K562 (cell line): ENCODE measurements around the gene MYO5C. TPM values are rescaled to one million over a fixed set of nuclear protein-coding genes. Genes with fewer than 3 reads are reported as not detected.

Experiments used
- ATAC-seq: fragments of 200-7000 bp; cut with Tn5 transposase; 3 replicates; pipeline ENCODE4 v1.9.1; 2020; ENCODE audit warnings: moderate library complexity
- BruUV-seq: library from RNA; stranded (reverse); fragments of 400-500 nt; replicated peaks from 2 replicates; lab custom pipeline; 2021; lab: Mats Ljungman, UMichigan
- CTCF ChIA-PET: fragments of 300-600 bp; formaldehyde crosslinking; extraction: SDS; loops from one replicate; lab custom pipeline; 2021; ENCODE audit warnings: low intra/inter-chr PET ratio; lab: Yijun Ruan, JAX
- POLR2A ChIA-PET: fragments of 300-600, 350-650 bp; sonication (Branson Sonifier 250); formaldehyde crosslinking; extraction: SDS; loops from one replicate; lab custom pipeline; 2021; ENCODE audit warnings: antibody characterized with exemption, inconsistent platforms; lab: Yijun Ruan, JAX
- DNase-seq, 4 experiments: peaks; one replicate each; pipeline versions ENCODE4 v3.0.0 to v3.0.0-alpha.2; 2011 to 2018; ENCODE audit warnings: low spot score in 3 of 4, mixed read lengths in 3 of 4; ENCODE audit errors: extremely low read depth in 1 of 4
- FAIRE-seq: peaks from 2 replicates; lab custom pipeline; 2011; peaks lifted over from hg19 to GRCh38; lab: Jason Lieb, UNC
- H2AFZ ChIP-seq: 2 replicates; pipeline ENCODE4 v1.6.0; 2011; ENCODE audit warnings: low read depth, low read length, control low read depth, inconsistent platforms
- H3K27ac ChIP-seq: fragments of 200-600 bp; 3 replicates; pipeline ENCODE4 v1.8.0; 2011; ENCODE audit warnings: low read depth, mild to moderate bottlenecking, control low read depth, inconsistent platforms, low read length, moderate library complexity, mixed read lengths; ENCODE audit errors: extremely low read depth
- H3K27me3 ChIP-seq, 2 experiments: fragments of 300-600 bp in 1 of 2; 2 replicates in 1 of 2; 3 replicates in 1 of 2; pipeline versions ENCODE4 v1.6.0 to v1.8.0; 2011; ENCODE audit warnings: inconsistent platforms in 2 of 2, low read length in 2 of 2, mild to moderate bottlenecking in 1 of 2, mixed read lengths in 1 of 2, moderate library complexity in 1 of 2; ENCODE audit not compliant: control insufficient read depth in 2 of 2, insufficient read depth in 2 of 2
- H3K36me3 ChIP-seq: fragments of 300-600 bp; 3 replicates; pipeline ENCODE4 v1.8.0; 2011; ENCODE audit warnings: mild to moderate bottlenecking, low read length, inconsistent platforms; ENCODE audit not compliant: control insufficient read depth, insufficient read depth
- H3K4me1 ChIP-seq, 2 experiments: fragments of 200-600 bp in 1 of 2; replicated peaks in 1 of 2; 2 replicates in 1 of 2; 3 replicates in 1 of 2; pipeline versions ENCODE4 v1.5.1 to v1.8.0; 2011; ENCODE audit warnings: inconsistent platforms in 2 of 2, low read length in 2 of 2, mild to moderate bottlenecking in 1 of 2, mixed read lengths in 1 of 2, moderate library complexity in 1 of 2; ENCODE audit not compliant: control insufficient read depth in 2 of 2, insufficient read depth in 2 of 2
- H3K4me2 ChIP-seq: 2 replicates; pipeline ENCODE4 v1.6.1; 2011; ENCODE audit warnings: low read length, control low read depth, inconsistent platforms, mixed read lengths; ENCODE audit not compliant: insufficient read depth
- H3K4me3 ChIP-seq: fragments of 200-600 bp; sonication (generic), shearing (Covaris generic); 2 replicates; pipeline ENCODE4 v1.5.1; 2016; ENCODE audit warnings: control low read depth, inconsistent platforms
- H3K79me2 ChIP-seq: fragments of 200-600 bp; 3 replicates; pipeline ENCODE4 v1.8.0; 2011; ENCODE audit warnings: low read length, inconsistent platforms; ENCODE audit not compliant: control insufficient read depth, insufficient read depth
- H3K9ac ChIP-seq, 2 experiments: 2 replicates each; pipeline versions ENCODE4 v1.6.0 to v1.6.1; 2011; ENCODE audit warnings: low read depth in 2 of 2, low read length in 2 of 2, control low read depth in 1 of 2, inconsistent platforms in 1 of 2, mild to moderate bottlenecking in 1 of 2, mixed read lengths in 1 of 2; ENCODE audit not compliant: insufficient read depth in 1 of 2
- H3K9me1 ChIP-seq: one replicate; pipeline ENCODE4 v1.6.0; 2011; ENCODE audit warnings: inconsistent platforms, mild to moderate bottlenecking, low read length, moderate library complexity; ENCODE audit not compliant: control insufficient read depth, insufficient read depth
- H3K9me3 ChIP-seq: replicated peaks from 2 replicates; pipeline ENCODE4 v1.5.1; 2011; ENCODE audit warnings: low read depth, low read length, inconsistent platforms; ENCODE audit not compliant: control insufficient read depth, insufficient read depth
- H4K20me1 ChIP-seq: replicated peaks from 2 replicates; pipeline ENCODE4 v1.6.1; 2011; ENCODE audit warnings: low read length, inconsistent platforms, mixed read lengths; ENCODE audit not compliant: control insufficient read depth, insufficient read depth
- E2F1 ChIP-seq: sonication (generic); formaldehyde crosslinking; IDR thresholded peaks from 2 replicates; pipeline ENCODE4 v1.8.1; 2023; ENCODE audit warnings: mild to moderate bottlenecking, missing genetic modification reagents, moderate library complexity
- E2F3 ChIP-seq: fragments of 250-450 bp; sonication (Bioruptor Pico); IDR thresholded peaks from 2 replicates; pipeline ENCODE4 v1.4.0; 2020; ENCODE audit warnings: mild to moderate bottlenecking
- SNAPC5 ChIP-seq: fragments of 250-450 bp; sonication (Bioruptor Pico); IDR thresholded peaks from 2 replicates; pipeline ENCODE4 v1.8.0; 2021; ENCODE audit warnings: moderate library complexity, mild to moderate bottlenecking, inconsistent platforms
- SP1 ChIP-seq: sonication (generic); formaldehyde crosslinking; IDR thresholded peaks from 2 replicates; pipeline ENCODE4 v1.8.1; 2022; ENCODE audit warnings: mild to moderate bottlenecking, missing genetic modification reagents
- SPI1 ChIP-seq: IDR thresholded peaks from 2 replicates; pipeline ENCODE4 v1.6.1; 2011; ENCODE audit warnings: low read depth, low read length, control low read depth, borderline replicate concordance
- ZEB2 ChIP-seq: fragments of 450-650 bp; IDR thresholded peaks from 2 replicates; pipeline ENCODE4 v1.6.1; 2016
- ZNF232 ChIP-seq: sonication (generic); formaldehyde crosslinking; IDR thresholded peaks from 2 replicates; pipeline ENCODE4 v1.8.0; 2022; ENCODE audit warnings: mild to moderate bottlenecking, missing genetic modification reagents
- ZNF668 ChIP-seq: fragments of 250-450 bp; sonication (Bioruptor Pico); IDR thresholded peaks from 2 replicates; pipeline ENCODE4 v1.8.0; 2022; ENCODE audit warnings: mild to moderate bottlenecking, inconsistent platforms
- WGBS: fragments of 100-300 bp; shearing (Covaris generic); methylation state at CpG from one replicate; pipeline ENCODE4 v1.1.6; 2016; ENCODE audit warnings: low coverage, mixed read lengths; ENCODE audit not compliant: insufficient coverage; ENCODE audit errors: missing lambda C conversion rate; 5-methylcytosine and 5-hydroxymethylcytosine counted together
- in situ Hi-C: fragments of 300-500 bp; cut with MboI; formaldehyde crosslinking; loops from 4 replicates; pipeline ENCODE4 v1.15.0; 2018; ENCODE audit warnings: inconsistent platforms, mixed read lengths
- intact Hi-C: fragments of 100-400 bp; cut with micrococcal nuclease; formaldehyde crosslinking; loops from 2 replicates; pipeline ENCODE4 v1.14.2; 2022
- polyA plus RNA-seq, 8 experiments: library from polyadenylated mRNA; depleted of rRNA in 4 of 8; stranded (reverse) in 5 of 8; unstranded in 3 of 8; fragments of >200 nt; fragmentation: Nextera tagmentation in 2 of 8; fragmentation: Illumina TruSeq in 1 of 8; extraction: Ambion mirVana in 2 of 8; extraction: Trizol in 1 of 8; gene quantifications; 2 replicates each; pipeline versions ENCODE4 v1.2.1 to v1.2.3, GENCODE V29; 2011 to 2014; ENCODE audit warnings: inconsistent platforms in 1 of 8, missing spikeins in 1 of 8
- total RNA-seq, 7 experiments: library from RNA; depleted of rRNA in 6 of 7; stranded (reverse); fragments of >200 nt in 6 of 7; fragmentation: Illumina TruSeq in 2 of 7; extraction: Trizol in 2 of 7; gene quantifications; 2 replicates each; pipeline versions ENCODE4 v1.2.1 to v1.2.3, GENCODE V29; 2011 to 2021; ENCODE audit warnings: low replicate concordance in 1 of 7
- TF ChIP-seq, protein P1 (sequence below): fragments of 450-650 bp; formaldehyde crosslinking; IDR thresholded peaks from 2 replicates; pipeline ENCODE4 v1.4.0; 2022; ENCODE audit warnings: mild to moderate bottlenecking, moderate library complexity
- TF ChIP-seq, protein P2 (sequence below): fragments of 450-650 bp; IDR thresholded peaks from 2 replicates; pipeline ENCODE4 v1.6.1; 2016; ENCODE audit warnings: missing biosample characterization, missing genetic modification characterization

Gene MYO5C
- total and polyA plus RNA-seq, 9 of the 15 experiments (the other 6 are each of a cell fraction or from before 2014, with no cell fraction given), result 0.01 to 0.24 TPM; not detected in 7

GRCh38 chr15:52151353-52151752 is 144.3 kb downstream of the MYO5C start (continued):
- TF ChIP-seq ZNF232 (CRISPR knock-in tag), result no peak
- TF ChIP-seq ZEB2, result no peak
- TF ChIP-seq E2F1 (CRISPR knock-in tag), result no peak
- TF ChIP-seq SP1, result no peak
- no peak for TF ChIP-seq SPI1
- TF ChIP-seq, protein P1, sequence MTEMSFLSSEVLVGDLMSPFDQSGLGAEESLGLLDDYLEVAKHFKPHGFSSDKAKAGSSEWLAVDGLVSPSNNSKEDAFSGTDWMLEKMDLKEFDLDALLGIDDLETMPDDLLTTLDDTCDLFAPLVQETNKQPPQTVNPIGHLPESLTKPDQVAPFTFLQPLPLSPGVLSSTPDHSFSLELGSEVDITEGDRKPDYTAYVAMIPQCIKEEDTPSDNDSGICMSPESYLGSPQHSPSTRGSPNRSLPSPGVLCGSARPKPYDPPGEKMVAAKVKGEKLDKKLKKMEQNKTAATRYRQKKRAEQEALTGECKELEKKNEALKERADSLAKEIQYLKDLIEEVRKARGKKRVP (CRISPR knock-in tag), result no peak
- TF ChIP-seq, protein P2, sequence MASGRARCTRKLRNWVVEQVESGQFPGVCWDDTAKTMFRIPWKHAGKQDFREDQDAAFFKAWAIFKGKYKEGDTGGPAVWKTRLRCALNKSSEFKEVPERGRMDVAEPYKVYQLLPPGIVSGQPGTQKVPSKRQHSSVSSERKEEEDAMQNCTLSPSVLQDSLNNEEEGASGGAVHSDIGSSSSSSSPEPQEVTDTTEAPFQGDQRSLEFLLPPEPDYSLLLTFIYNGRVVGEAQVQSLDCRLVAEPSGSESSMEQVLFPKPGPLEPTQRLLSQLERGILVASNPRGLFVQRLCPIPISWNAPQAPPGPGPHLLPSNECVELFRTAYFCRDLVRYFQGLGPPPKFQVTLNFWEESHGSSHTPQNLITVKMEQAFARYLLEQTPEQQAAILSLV (tag), result no peak
- TF ChIP-seq E2F3 (CRISPR knock-in tag), result no peak

- H3K9me1 ChIP-seq, result no peaks in the 10 kb centered on the region
- FAIRE-seq, result no peak
- no peaks in the 10 kb centered on the region for H3K36me3 ChIP-seq
- no TSS peak for BruUV-seq
- no peaks in the 10 kb centered on the region for H3K9me3 ChIP-seq
- peaks cover 25 to 56% of the 10 kb centered on the region in 2 experiments; a peak in 4 of 5 replicates for H3K27me3 ChIP-seq
- intact Hi-C loops, result no loop called here
- ChIA-PET POLR2A (interaction anchor here (1.0 kb wide), 1 partner anchor 75 kb away, joined by 5 read pairs; no protein-coding TSS in a partner anchor), CTCF (no interaction called here)
- H4K20me1 ChIP-seq, result no peaks in the 10 kb centered on the region
- no peak overlapping the region for H3K4me3 ChIP-seq
- H3K27ac ChIP-seq, result no peak overlapping the region
- no peak for ATAC-seq
- no peak overlapping the region for H3K4me2 ChIP-seq
- no peaks in the 10 kb centered on the region for H3K79me2 ChIP-seq
- 0% methylated on average over 4 of the region's 4 CpGs for WGBS
- no peaks in the 10 kb centered on the region for H3K4me1 ChIP-seq
- no peak for DNase-seq
- H2AFZ ChIP-seq, result no peak overlapping the region
- in situ Hi-C loops, result no loop called here
- no peak for TF ChIP-seq SNAPC5
- no peak for TF ChIP-seq ZNF668 (CRISPR knock-in tag)
- H3K9ac ChIP-seq, result no peak overlapping the region
Observed at GRCh38 chr15:52150871-52151270, 144.7 kb downstream of the MYO5C start.
